22Rv1 (cell line): Measurements from ENCODE around the gene GATM.
A peak's percentile ranks its signal among the peaks of the same experiment; 100 is the strongest.

Experiments used
- ZFX ChIP-seq: fragments of 450-650 bp; IDR thresholded peaks from 2 replicates; pipeline ENCODE4 v1.6.1; 2017; ENCODE audit warnings: antibody characterized with exemption, borderline replicate concordance
- TF ChIP-seq, protein P1 (sequence below): fragments of 450-650 bp; IDR thresholded peaks from 2 replicates; pipeline ENCODE4 v1.5.1; 2017; ENCODE audit warnings: mild to moderate bottlenecking

GRCh38 chr15:45399381-45400212 is 21.3 kb upstream of the GATM start:
- TF ChIP-seq, protein P1, sequence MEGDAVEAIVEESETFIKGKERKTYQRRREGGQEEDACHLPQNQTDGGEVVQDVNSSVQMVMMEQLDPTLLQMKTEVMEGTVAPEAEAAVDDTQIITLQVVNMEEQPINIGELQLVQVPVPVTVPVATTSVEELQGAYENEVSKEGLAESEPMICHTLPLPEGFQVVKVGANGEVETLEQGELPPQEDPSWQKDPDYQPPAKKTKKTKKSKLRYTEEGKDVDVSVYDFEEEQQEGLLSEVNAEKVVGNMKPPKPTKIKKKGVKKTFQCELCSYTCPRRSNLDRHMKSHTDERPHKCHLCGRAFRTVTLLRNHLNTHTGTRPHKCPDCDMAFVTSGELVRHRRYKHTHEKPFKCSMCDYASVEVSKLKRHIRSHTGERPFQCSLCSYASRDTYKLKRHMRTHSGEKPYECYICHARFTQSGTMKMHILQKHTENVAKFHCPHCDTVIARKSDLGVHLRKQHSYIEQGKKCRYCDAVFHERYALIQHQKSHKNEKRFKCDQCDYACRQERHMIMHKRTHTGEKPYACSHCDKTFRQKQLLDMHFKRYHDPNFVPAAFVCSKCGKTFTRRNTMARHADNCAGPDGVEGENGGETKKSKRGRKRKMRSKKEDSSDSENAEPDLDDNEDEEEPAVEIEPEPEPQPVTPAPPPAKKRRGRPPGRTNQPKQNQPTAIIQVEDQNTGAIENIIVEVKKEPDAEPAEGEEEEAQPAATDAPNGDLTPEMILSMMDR, result peak; percentile 81
- no peak for TF ChIP-seq ZFX
